Measurements from ENCODE around the gene DCTPP1. TPM values are rescaled to one million over a fixed set of nuclear protein-coding genes. Genes with fewer than 3 reads are reported as not detected.
A peak's percentile ranks its signal among the peaks of the same experiment; 100 is the strongest.

The DCTPP1 gene
- total and polyA plus RNA-seq, 2 of the 13 experiments (the other 11 are each of a cell fraction or from before 2014, with no cell fraction given): 54.8 to 74.4 TPM

DNA sequence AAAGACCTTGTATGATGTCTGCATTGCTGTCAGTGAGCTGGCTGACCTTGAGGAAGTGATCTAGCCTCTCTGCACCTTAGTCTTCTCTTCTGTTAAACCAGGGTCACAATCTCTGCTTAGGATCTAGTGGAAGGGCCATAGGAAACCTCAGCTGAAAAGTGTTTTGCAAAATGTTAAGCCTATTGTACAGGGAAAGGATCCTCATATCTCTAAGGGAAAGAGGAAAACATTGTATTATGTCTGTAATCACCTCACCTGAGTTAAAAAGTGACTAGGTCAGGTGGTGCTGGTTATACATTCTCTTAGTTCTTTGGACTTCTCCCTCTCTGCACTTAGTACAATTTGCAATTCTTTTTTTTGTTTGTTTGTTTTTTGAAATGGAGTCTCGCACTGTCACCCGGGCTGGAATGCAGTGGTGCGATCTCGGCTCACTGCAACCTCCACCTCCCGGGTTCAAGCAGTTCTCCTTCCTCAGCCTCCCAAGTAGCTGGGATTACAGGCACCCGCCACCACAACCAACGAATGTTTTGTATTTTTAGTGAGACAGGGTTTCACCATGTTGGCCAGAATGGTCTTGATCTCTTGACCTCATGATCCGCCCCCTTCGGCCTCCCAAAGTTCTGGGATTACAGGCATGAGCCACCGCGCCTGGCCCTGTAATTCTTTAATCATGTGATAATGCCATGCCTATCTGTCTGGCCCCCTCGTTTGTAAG, 17.8 kb upstream of the DCTPP1 start (continued):
- TF ChIP-seq, protein P1, sequence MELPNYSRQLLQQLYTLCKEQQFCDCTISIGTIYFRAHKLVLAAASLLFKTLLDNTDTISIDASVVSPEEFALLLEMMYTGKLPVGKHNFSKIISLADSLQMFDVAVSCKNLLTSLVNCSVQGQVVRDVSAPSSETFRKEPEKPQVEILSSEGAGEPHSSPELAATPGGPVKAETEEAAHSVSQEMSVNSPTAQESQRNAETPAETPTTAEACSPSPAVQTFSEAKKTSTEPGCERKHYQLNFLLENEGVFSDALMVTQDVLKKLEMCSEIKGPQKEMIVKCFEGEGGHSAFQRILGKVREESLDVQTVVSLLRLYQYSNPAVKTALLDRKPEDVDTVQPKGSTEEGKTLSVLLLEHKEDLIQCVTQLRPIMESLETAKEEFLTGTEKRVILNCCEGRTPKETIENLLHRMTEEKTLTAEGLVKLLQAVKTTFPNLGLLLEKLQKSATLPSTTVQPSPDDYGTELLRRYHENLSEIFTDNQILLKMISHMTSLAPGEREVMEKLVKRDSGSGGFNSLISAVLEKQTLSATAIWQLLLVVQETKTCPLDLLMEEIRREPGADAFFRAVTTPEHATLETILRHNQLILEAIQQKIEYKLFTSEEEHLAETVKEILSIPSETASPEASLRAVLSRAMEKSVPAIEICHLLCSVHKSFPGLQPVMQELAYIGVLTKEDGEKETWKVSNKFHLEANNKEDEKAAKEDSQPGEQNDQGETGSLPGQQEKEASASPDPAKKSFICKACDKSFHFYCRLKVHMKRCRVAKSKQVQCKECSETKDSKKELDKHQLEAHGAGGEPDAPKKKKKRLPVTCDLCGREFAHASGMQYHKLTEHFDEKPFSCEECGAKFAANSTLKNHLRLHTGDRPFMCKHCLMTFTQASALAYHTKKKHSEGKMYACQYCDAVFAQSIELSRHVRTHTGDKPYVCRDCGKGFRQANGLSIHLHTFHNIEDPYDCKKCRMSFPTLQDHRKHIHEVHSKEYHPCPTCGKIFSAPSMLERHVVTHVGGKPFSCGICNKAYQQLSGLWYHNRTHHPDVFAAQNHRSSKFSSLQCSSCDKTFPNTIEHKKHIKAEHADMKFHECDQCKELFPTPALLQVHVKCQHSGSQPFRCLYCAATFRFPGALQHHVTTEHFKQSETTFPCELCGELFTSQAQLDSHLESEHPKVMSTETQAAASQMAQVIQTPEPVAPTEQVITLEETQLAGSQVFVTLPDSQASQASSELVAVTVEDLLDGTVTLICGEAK (IDR thresholded peaks at IDR 0.05): no peak
- TF ChIP-seq, protein P1 (CRISPR knock-in tag; IDR thresholded peaks at IDR 0.05): peak; percentile 76
- no peak for TF ChIP-seq ZNF282 (IDR thresholded peaks at IDR 0.05; ENCODE audit: partially characterized antibody)
- peak; percentile 46; the same call in 1 of the 2 replicates for TF ChIP-seq KLF6 (CRISPR knock-in tag; IDR thresholded peaks at IDR 0.05)
- TF ChIP-seq SATB2 (CRISPR knock-in tag; IDR thresholded peaks at IDR 0.05): no peak
- TF ChIP-seq WIZ (CRISPR knock-in tag; IDR thresholded peaks at IDR 0.05): no peak
- TF ChIP-seq ARHGAP35 (CRISPR knock-in tag; IDR thresholded peaks at IDR 0.05; ENCODE audit: borderline replicate concordance): no peak; the same call in 1 of the 2 replicates
- TF ChIP-seq ZNF331 (CRISPR knock-in tag; IDR thresholded peaks at IDR 0.05): peak; percentile 37; the same call in 1 of the 2 replicates
- TF ChIP-seq, protein P2, sequence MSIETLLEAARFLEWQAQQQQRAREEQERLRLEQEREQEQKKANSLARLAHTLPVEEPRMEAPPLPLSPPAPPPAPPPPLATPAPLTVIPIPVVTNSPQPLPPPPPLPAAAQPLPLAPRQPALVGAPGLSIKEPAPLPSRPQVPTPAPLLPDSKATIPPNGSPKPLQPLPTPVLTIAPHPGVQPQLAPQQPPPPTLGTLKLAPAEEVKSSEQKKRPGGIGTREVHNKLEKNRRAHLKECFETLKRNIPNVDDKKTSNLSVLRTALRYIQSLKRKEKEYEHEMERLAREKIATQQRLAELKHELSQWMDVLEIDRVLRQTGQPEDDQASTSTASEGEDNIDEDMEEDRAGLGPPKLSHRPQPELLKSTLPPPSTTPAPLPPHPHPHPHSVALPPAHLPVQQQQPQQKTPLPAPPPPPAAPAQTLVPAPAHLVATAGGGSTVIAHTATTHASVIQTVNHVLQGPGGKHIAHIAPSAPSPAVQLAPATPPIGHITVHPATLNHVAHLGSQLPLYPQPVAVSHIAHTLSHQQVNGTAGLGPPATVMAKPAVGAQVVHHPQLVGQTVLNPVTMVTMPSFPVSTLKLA (IDR thresholded peaks at IDR 0.05): no peak
- no peak for TF ChIP-seq XBP1 (CRISPR knock-in tag; IDR thresholded peaks at IDR 0.05)
- no peak for TF ChIP-seq HNRNPH1 (optimal IDR thresholded peaks at IDR 0.05; ENCODE audit: low read depth, low read length)
- TF ChIP-seq, protein P3, sequence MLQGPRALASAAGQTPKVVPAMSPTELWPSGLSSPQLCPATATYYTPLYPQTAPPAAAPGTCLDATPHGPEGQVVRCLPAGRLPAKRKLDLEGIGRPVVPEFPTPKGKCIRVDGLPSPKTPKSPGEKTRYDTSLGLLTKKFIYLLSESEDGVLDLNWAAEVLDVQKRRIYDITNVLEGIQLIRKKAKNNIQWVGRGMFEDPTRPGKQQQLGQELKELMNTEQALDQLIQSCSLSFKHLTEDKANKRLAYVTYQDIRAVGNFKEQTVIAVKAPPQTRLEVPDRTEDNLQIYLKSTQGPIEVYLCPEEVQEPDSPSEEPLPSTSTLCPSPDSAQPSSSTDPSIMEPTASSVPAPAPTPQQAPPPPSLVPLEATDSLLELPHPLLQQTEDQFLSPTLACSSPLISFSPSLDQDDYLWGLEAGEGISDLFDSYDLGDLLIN (CRISPR knock-in tag; IDR thresholded peaks at IDR 0.05; ENCODE audit: borderline replicate concordance): no peak
- TF ChIP-seq, protein P4, sequence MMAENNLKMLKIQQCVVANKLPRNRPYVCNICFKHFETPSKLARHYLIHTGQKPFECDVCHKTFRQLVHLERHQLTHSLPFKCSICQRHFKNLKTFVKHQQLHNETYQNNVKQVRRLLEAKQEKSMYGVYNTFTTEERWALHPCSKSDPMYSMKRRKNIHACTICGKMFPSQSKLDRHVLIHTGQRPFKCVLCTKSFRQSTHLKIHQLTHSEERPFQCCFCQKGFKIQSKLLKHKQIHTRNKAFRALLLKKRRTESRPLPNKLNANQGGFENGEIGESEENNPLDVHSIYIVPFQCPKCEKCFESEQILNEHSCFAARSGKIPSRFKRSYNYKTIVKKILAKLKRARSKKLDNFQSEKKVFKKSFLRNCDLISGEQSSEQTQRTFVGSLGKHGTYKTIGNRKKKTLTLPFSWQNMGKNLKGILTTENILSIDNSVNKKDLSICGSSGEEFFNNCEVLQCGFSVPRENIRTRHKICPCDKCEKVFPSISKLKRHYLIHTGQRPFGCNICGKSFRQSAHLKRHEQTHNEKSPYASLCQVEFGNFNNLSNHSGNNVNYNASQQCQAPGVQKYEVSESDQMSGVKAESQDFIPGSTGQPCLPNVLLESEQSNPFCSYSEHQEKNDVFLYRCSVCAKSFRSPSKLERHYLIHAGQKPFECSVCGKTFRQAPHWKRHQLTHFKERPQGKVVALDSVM (CRISPR knock-in tag; IDR thresholded peaks at IDR 0.05): peak; percentile 100

All from HepG2 (cell line).